ENCODE data around the gene SH3BGRL3.

GRCh38 chr1:26295194-26296138 lies 15.6 kb downstream of the SH3BGRL3 start:
- TF ChIP-seq CTCF (IDR thresholded peaks at IDR 0.05) (no peak), POLR2A (IDR thresholded peaks at IDR 0.05) (no peak)
